ENCODE measurements around the gene CUL3. TPM values are rescaled to one million over a fixed set of nuclear protein-coding genes. Genes with fewer than 3 reads are reported as not detected.

The CUL3 gene
- total RNA-seq, 1 experiment from 2014 or later: 95.7 TPM

DNA sequence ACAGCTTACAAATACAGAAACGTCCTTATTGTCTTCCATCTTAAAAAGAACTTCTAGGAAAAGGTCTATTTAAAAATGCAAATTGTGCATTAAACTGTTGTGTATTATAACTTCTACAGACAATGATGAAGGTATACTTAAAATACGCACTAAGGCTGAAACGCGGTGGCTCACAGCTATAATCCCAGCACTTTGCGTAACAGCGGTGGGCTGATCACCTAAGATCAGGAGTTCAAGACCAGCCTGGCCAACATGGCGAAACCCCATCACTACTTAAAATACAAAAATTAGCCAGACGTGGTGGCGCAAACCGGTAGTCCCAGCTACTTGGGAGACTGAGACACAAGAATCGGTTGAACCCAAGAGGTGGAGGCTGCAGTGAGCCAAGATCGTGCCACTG, 4.9 kb downstream of the CUL3 start:
- Histone ChIP-seq H3K9ac (ENCODE audit: low read length) (no peak overlapping the region), H3K9me2 (ENCODE audit: insufficient read depth) (no peaks in the 10 kb centered on the region), H3K4me2 (ENCODE audit: low read length) (no peak overlapping the region), H3K4me3 (replicated peaks in 1 of 2; ENCODE audit: low read depth in 1 of 2, low read length in 2 of 2) (no peak overlapping the region), H4K20me1 (ENCODE audit: insufficient read depth) (peaks cover 47% of the 10 kb centered on the region; the same call in 1 of the 2 replicates), H3K36me3 (ENCODE audit: control insufficient read depth in 1 of 2, insufficient read depth in 2 of 2, low read length in 2 of 2) (peaks cover 0 to 4% of the 10 kb centered on the region in 2 experiments; a peak in 1 of 4 replicates), H3K79me2 (ENCODE audit: insufficient read depth, low read length) (peaks cover 95% of the 10 kb centered on the region), H3K9me3 (ENCODE audit: control insufficient read depth in 1 of 2, insufficient read depth in 1 of 2, low read depth in 1 of 2, low read length in 2 of 2) (no peaks in the 10 kb centered on the region), H2AFZ (ENCODE audit: low read depth, low read length, poor library complexity, severe bottlenecking) (no peak overlapping the region), H3K27me3 (ENCODE audit: insufficient read depth, low read length) (no peaks in the 10 kb centered on the region), H3K27ac (ENCODE audit: low read depth, low read length) (no peak overlapping the region), H3K4me1 (ENCODE audit: control insufficient read depth in 1 of 2, insufficient read depth in 2 of 2, low read length in 2 of 2) (peaks cover 6 to 17% of the 10 kb centered on the region in 2 experiments; a peak in 3 of 4 replicates)
- DNase-seq (ENCODE audit: low read depth, low spot score) (no peak), ATAC-seq (no peak)
- no TSS peak for BruUV-seq (replicated peaks)
- CTCF ChIA-PET: no interaction called here
- POLR2A ChIA-PET: no interaction called here
- TF ChIP-seq SIN3A (IDR thresholded peaks at IDR 0.05; ENCODE audit: low read depth) (no peak), SP1 (IDR thresholded peaks at IDR 0.05; ENCODE audit: low read depth) (no peak), SRF (IDR thresholded peaks at IDR 0.05; ENCODE audit: low read depth) (no peak), EGR1 (IDR thresholded peaks at IDR 0.05; ENCODE audit: low read depth) (no peak), EZH2phosphoT487 (IDR thresholded peaks at IDR 0.05; ENCODE audit: borderline replicate concordance) (no peak), EZH2 (IDR thresholded peaks at IDR 0.05) (no peak), POLR2A (IDR thresholded peaks at IDR 0.05; ENCODE audit: borderline replicate concordance, extremely low read depth, insufficient read depth, insufficient read length) (no peak), TCF7L2 (IDR thresholded peaks at IDR 0.05; ENCODE audit: borderline replicate concordance, extremely low read depth, insufficient read depth, insufficient read length) (no peak), ZNF274 (IDR thresholded peaks at IDR 0.05; ENCODE audit: low read depth, low read length) (no peak), CEBPB (IDR thresholded peaks at IDR 0.05; ENCODE audit: low read depth) (no peak), ZFX (IDR thresholded peaks at IDR 0.05) (no peak), JUND (IDR thresholded peaks at IDR 0.05) (no peak), POLR2AphosphoS5 (IDR thresholded peaks at IDR 0.05; ENCODE audit: low read depth, low read length) (no peak), YY1 (IDR thresholded peaks at IDR 0.05; ENCODE audit: extremely low read depth, insufficient replicate concordance, low read depth, low read length) (no peak), FOSL1 (IDR thresholded peaks at IDR 0.05; ENCODE audit: low read depth) (no peak)
- TF ChIP-seq, protein P1, sequence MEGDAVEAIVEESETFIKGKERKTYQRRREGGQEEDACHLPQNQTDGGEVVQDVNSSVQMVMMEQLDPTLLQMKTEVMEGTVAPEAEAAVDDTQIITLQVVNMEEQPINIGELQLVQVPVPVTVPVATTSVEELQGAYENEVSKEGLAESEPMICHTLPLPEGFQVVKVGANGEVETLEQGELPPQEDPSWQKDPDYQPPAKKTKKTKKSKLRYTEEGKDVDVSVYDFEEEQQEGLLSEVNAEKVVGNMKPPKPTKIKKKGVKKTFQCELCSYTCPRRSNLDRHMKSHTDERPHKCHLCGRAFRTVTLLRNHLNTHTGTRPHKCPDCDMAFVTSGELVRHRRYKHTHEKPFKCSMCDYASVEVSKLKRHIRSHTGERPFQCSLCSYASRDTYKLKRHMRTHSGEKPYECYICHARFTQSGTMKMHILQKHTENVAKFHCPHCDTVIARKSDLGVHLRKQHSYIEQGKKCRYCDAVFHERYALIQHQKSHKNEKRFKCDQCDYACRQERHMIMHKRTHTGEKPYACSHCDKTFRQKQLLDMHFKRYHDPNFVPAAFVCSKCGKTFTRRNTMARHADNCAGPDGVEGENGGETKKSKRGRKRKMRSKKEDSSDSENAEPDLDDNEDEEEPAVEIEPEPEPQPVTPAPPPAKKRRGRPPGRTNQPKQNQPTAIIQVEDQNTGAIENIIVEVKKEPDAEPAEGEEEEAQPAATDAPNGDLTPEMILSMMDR (IDR thresholded peaks at IDR 0.05 in 2 of 3, conservative IDR thresholded peaks at IDR 0.05 in 1 of 3; ENCODE audit: borderline replicate concordance in 1 of 3, insufficient read depth in 1 of 3, low read depth in 2 of 3, low read length in 2 of 3): no peak
- TF ChIP-seq, protein P2, sequence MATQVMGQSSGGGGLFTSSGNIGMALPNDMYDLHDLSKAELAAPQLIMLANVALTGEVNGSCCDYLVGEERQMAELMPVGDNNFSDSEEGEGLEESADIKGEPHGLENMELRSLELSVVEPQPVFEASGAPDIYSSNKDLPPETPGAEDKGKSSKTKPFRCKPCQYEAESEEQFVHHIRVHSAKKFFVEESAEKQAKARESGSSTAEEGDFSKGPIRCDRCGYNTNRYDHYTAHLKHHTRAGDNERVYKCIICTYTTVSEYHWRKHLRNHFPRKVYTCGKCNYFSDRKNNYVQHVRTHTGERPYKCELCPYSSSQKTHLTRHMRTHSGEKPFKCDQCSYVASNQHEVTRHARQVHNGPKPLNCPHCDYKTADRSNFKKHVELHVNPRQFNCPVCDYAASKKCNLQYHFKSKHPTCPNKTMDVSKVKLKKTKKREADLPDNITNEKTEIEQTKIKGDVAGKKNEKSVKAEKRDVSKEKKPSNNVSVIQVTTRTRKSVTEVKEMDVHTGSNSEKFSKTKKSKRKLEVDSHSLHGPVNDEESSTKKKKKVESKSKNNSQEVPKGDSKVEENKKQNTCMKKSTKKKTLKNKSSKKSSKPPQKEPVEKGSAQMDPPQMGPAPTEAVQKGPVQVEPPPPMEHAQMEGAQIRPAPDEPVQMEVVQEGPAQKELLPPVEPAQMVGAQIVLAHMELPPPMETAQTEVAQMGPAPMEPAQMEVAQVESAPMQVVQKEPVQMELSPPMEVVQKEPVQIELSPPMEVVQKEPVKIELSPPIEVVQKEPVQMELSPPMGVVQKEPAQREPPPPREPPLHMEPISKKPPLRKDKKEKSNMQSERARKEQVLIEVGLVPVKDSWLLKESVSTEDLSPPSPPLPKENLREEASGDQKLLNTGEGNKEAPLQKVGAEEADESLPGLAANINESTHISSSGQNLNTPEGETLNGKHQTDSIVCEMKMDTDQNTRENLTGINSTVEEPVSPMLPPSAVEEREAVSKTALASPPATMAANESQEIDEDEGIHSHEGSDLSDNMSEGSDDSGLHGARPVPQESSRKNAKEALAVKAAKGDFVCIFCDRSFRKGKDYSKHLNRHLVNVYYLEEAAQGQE (IDR thresholded peaks at IDR 0.05; ENCODE audit: low read depth): no peak
- TF ChIP-seq, protein P3, sequence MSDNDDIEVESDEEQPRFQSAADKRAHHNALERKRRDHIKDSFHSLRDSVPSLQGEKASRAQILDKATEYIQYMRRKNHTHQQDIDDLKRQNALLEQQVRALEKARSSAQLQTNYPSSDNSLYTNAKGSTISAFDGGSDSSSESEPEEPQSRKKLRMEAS (IDR thresholded peaks at IDR 0.05): no peak
- intact Hi-C loops (cut with micrococcal nuclease): loop anchor here (5.0 kb wide), 1 partner anchor 93 kb away; no protein-coding TSS in a partner anchor
- RAD21 ChIA-PET (ENCODE audit: low non-redundant PET in 1 of 2, low total read pairs in 2 of 2, uncharacterized antibody in 2 of 2, unreplicated experiment in 2 of 2): no interaction called here
